ENCODE measurements around the gene WDR43.

WDR43 gene

GRCh38 chr2:28909655-28910353 is 15.3 kb downstream of the WDR43 start:
- no peak for DNase-seq

- DNase-seq = no peak
Observed at GRCh38 chr2:28915939-28916338, 21.5 kb downstream of the WDR43 start.

- no peak for DNase-seq
Observed at GRCh38 chr2:28926847-28927246, 32.4 kb downstream of the WDR43 start.

- DNase-seq = no peak
Observed at GRCh38 chr2:28927469-28927868, 33.0 kb downstream of the WDR43 start.

- no peak for DNase-seq
Observed at GRCh38 chr2:28927878-28928277, 33.4 kb downstream of the WDR43 start.

GRCh38 chr2:28929581-28929980 is 35.1 kb downstream of the WDR43 start:
- DNase-seq = no peak

GRCh38 chr2:28930205-28930604 is 35.7 kb downstream of the WDR43 start:
- no peak for DNase-seq

GRCh38 chr2:28934769-28935168 is 40.3 kb downstream of the WDR43 start:
- no peak for DNase-seq

GRCh38 chr2:28941008-28941407 is 46.5 kb downstream of the WDR43 start:
- no peak for DNase-seq

GRCh38 chr2:28944535-28945248 is 50.2 kb downstream of the WDR43 start:
- no peak for DNase-seq

GRCh38 chr2:28948160-28948559 is 53.7 kb downstream of the WDR43 start:
- no peak for DNase-seq

- DNase-seq = no peak
Observed at GRCh38 chr2:28949190-28949589, 54.7 kb downstream of the WDR43 start.

- no peak for DNase-seq
Observed at GRCh38 chr2:28949617-28950305, 55.3 kb downstream of the WDR43 start.

- DNase-seq = no peak
Observed at GRCh38 chr2:28950941-28951630, 56.6 kb downstream of the WDR43 start.

GRCh38 chr2:28951910-28952835 is 57.7 kb downstream of the WDR43 start:
- DNase-seq = no peak

- DNase-seq = no peak
Observed at GRCh38 chr2:28952836-28953211, 58.4 kb downstream of the WDR43 start.

- DNase-seq = no peak
Observed at GRCh38 chr2:28955467-28955866, 61.0 kb downstream of the WDR43 start.

GRCh38 chr2:28956415-28956826 is 62.0 kb downstream of the WDR43 start:
- DNase-seq = no peak

- DNase-seq = no peak
Observed at GRCh38 chr2:28956890-28957289, 62.4 kb downstream of the WDR43 start.

GRCh38 chr2:28958689-28959088 is 64.2 kb downstream of the WDR43 start:
- peak; percentile 53 for DNase-seq

GRCh38 chr2:28960401-28960800 is 65.9 kb downstream of the WDR43 start:
- no peak for DNase-seq

GRCh38 chr2:28962505-28962904 is 68.0 kb downstream of the WDR43 start:
- DNase-seq = no peak
